HL-60 (cell line): ENCODE data around the gene ULBP2.

Experiments used
- GABPA ChIP-seq: IDR thresholded peaks from 2 replicates; pipeline ENCODE4 v1.6.1; 2012; ENCODE audit warnings: low read depth
- POLR2AphosphoS5 ChIP-seq: IDR thresholded peaks from 2 replicates; pipeline ENCODE4 v1.6.1; 2012; ENCODE audit warnings: low read depth
- REST ChIP-seq: IDR thresholded peaks from 2 replicates; pipeline ENCODE4 v1.6.1; 2012; ENCODE audit warnings: low read depth; ENCODE audit not compliant: insufficient replicate concordance
- SPI1 ChIP-seq: IDR thresholded peaks from 2 replicates; pipeline ENCODE4 v1.6.1; 2012; ENCODE audit warnings: low read depth, mild to moderate bottlenecking, borderline replicate concordance
- TF ChIP-seq, protein P1 (sequence below): IDR thresholded peaks from one replicate; pipeline ENCODE4 v1.5.1; 2011; ENCODE audit warnings: low read length, control low read depth, inconsistent platforms; ENCODE audit not compliant: insufficient read depth

DNA sequence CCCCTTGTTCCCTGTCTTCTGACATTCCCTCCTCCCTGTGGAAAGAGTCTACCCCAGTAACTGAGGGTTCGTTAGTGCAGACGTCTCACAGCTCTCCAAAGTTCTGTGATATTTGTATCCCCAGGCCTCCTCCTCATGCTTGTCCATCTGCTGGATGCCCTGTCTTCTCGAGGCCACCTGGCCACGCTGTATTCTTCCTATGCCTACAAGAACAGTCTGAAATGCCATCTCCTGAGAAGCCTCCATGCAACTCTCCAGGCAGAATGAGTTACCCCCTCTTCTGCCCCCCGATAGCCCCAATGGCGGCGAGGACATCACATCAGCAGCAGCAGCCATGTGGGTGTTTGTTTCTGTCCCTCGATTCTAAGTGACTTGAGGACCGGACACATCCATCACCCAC, 9.3 kb downstream of the ULBP2 start:
- TF ChIP-seq, protein P1, sequence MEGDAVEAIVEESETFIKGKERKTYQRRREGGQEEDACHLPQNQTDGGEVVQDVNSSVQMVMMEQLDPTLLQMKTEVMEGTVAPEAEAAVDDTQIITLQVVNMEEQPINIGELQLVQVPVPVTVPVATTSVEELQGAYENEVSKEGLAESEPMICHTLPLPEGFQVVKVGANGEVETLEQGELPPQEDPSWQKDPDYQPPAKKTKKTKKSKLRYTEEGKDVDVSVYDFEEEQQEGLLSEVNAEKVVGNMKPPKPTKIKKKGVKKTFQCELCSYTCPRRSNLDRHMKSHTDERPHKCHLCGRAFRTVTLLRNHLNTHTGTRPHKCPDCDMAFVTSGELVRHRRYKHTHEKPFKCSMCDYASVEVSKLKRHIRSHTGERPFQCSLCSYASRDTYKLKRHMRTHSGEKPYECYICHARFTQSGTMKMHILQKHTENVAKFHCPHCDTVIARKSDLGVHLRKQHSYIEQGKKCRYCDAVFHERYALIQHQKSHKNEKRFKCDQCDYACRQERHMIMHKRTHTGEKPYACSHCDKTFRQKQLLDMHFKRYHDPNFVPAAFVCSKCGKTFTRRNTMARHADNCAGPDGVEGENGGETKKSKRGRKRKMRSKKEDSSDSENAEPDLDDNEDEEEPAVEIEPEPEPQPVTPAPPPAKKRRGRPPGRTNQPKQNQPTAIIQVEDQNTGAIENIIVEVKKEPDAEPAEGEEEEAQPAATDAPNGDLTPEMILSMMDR: no peak
- TF ChIP-seq REST: no peak
- no peak for TF ChIP-seq POLR2AphosphoS5
- TF ChIP-seq SPI1: no peak
- TF ChIP-seq GABPA: no peak
